SK-N-SH (cell line): ENCODE results near the gene LGALS3BP.

ENCODE experiments used
- CTCF ChIP-seq: fragments of 200-600 bp; sonication (generic); IDR thresholded peaks from 2 replicates; pipeline ENCODE4 v1.6.1; 2017; ENCODE audit warnings: antibody characterized with exemption, mild to moderate bottlenecking, moderate library complexity
- EZH2phosphoT487 ChIP-seq: fragments of 200-600 bp; sonication (generic); IDR thresholded peaks from 2 replicates; pipeline ENCODE4 v1.6.1; 2017; ENCODE audit warnings: low read depth, mixed run types, mild to moderate bottlenecking, antibody characterized with exemption, moderate library complexity, borderline replicate concordance
- MEF2A ChIP-seq: IDR thresholded peaks from 2 replicates; pipeline ENCODE4 v1.4.0; 2012; ENCODE audit warnings: low read depth, borderline replicate concordance
- POLR2AphosphoS5 ChIP-seq: IDR thresholded peaks from 2 replicates; pipeline ENCODE4 v1.6.1; 2012; ENCODE audit warnings: low read depth, low read length
- RAD21 ChIP-seq: IDR thresholded peaks from 2 replicates; pipeline ENCODE4 v1.6.1; 2012; ENCODE audit warnings: mild to moderate bottlenecking, low read length

GRCh38 chr17:78990349-78991016 is 10.8 kb upstream of the LGALS3BP start:
- TF ChIP-seq CTCF (no peak), MEF2A (no peak), EZH2phosphoT487 (no peak), POLR2AphosphoS5 (no peak), RAD21 (no peak)
